Esophagus muscularis mucosa (tissue), 4 donors: Measurements from ENCODE around the gene GDF2. TPM values are rescaled to one million over a fixed set of nuclear protein-coding genes. Genes with fewer than 3 reads are reported as not detected.

ENCODE experiments used
- DNase-seq: peaks from one replicate; pipeline ENCODE4 v3.0.0-alpha.2; 2017; ENCODE audit errors: extremely low spot score
- H3K27ac ChIP-seq, 4 donors: fragments of 200-600 bp; sonication (generic); replicated peaks in 1 of 4; 1 replicate in 3 of 4; 2 replicates in 1 of 4; pipeline ENCODE4 v1.5.1; 2016 to 2019; ENCODE audit warnings: mild to moderate bottlenecking in 1 of 4
- H3K27me3 ChIP-seq, 4 donors: fragments of 200-600 bp; sonication (generic); one replicate each; pipeline versions ENCODE4 v1.5.1 to v1.6.0; 2016 to 2019
- H3K36me3 ChIP-seq, 4 donors: fragments of 200-600 bp; sonication (generic); one replicate each; pipeline ENCODE4 v1.5.1; 2016 to 2019
- H3K4me1 ChIP-seq, 4 donors: fragments of 200-600 bp; sonication (generic); one replicate each; pipeline ENCODE4 v1.5.1; 2016 to 2019
- H3K4me3 ChIP-seq, 4 donors: fragments of 200-600 bp; sonication (generic); 1 replicate in 2 of 4; 2 replicates in 2 of 4; pipeline ENCODE4 v1.5.1; 2016 to 2019; ENCODE audit warnings: mild to moderate bottlenecking in 4 of 4, moderate library complexity in 1 of 4
- H3K9me3 ChIP-seq, 4 donors: fragments of 200-600 bp; sonication (generic); 1 replicate in 3 of 4; 2 replicates in 1 of 4; pipeline ENCODE4 v1.5.1; 2016 to 2019
- CTCF ChIP-seq, 3 experiments: fragments of 200-600 bp in 2 of 3; fragments of 450-650 bp in 1 of 3; sonication (generic) in 2 of 3; IDR thresholded peaks; one replicate each; pipeline ENCODE4 v1.5.1; 2017 to 2019; ENCODE audit warnings: antibody characterized with exemption in 3 of 3, mild to moderate bottlenecking in 2 of 3, moderate library complexity in 1 of 3
- EP300 ChIP-seq: sonication (generic); formaldehyde crosslinking; IDR thresholded peaks from one replicate; pipeline ENCODE4 v1.6.1; 2017; ENCODE audit warnings: antibody characterized with exemption
- POLR2A ChIP-seq: fragments of 450-650 bp; IDR thresholded peaks from one replicate; pipeline ENCODE4 v1.6.1; 2017; ENCODE audit warnings: antibody characterized with exemption, moderate library complexity, mild to moderate bottlenecking, low read depth
- POLR2AphosphoS5 ChIP-seq, 2 donors: sonication (generic); formaldehyde crosslinking; IDR thresholded peaks; one replicate each; pipeline ENCODE4 v1.6.1; 2017; ENCODE audit warnings: antibody characterized with exemption in 2 of 2
- WGBS: methylation state at CpG from one replicate; pipeline ENCODE4 v1.1.5; 2018; 5-methylcytosine and 5-hydroxymethylcytosine counted together
- intact Hi-C: fragments of 100-400 bp; cut with DNase I; formaldehyde crosslinking; loops from one replicate; pipeline ENCODE4 v1.15.1; 2023
- total RNA-seq, 4 donors: library from RNA; depleted of rRNA; stranded (reverse); fragments of >200 nt; gene quantifications; one replicate each; pipeline versions ENCODE4 v1.1.0 to v1.2.1, GENCODE V29; 2016

Gene GDF2
- total RNA-seq, 4 donors from 2014 or later, result not detected

- no peaks in the 10 kb centered on the region for H3K9me3 ChIP-seq
- no peak for DNase-seq
- H3K36me3 ChIP-seq, result no peaks in the 10 kb centered on the region
- H3K4me3 ChIP-seq, result no peak overlapping the region
- intact Hi-C loops, result no loop called here
- H3K27me3 ChIP-seq, result peaks cover 0 to 25% (median 4%) of the 10 kb centered on the region in 4 donors
- no peak for TF ChIP-seq EP300
- no peak for TF ChIP-seq POLR2A
- no peak for TF ChIP-seq CTCF (IDR thresholded peaks at IDR 0.05)
- TF ChIP-seq POLR2AphosphoS5 (IDR thresholded peaks at IDR 0.05), result no peak
- 76% methylated on average over 3 of the region's 3 CpGs for WGBS
- peaks cover 0 to 14% (median 13%) of the 10 kb centered on the region in 4 donors for H3K4me1 ChIP-seq
- H3K27ac ChIP-seq, result no peak overlapping the region
Observed at GRCh38 chr10:47307381-47307780, 14.9 kb upstream of the GDF2 start.

- Histone ChIP-seq H3K36me3 (no peaks in the 10 kb centered on the region), H3K4me1 (peaks cover 0 to 14% (median 13%) of the 10 kb centered on the region in 4 donors), H3K9me3 (no peaks in the 10 kb centered on the region), H3K27ac (no peak overlapping the region), H3K4me3 (no peak overlapping the region), H3K27me3 (peaks cover 0 to 11% (median 0%) of the 10 kb centered on the region in 4 donors)
- 76% methylated on average over 8 of the region's 9 CpGs for WGBS
- intact Hi-C loops, result no loop called here
- TF ChIP-seq POLR2A (no peak), EP300 (no peak), CTCF (IDR thresholded peaks at IDR 0.05) (no peak), POLR2AphosphoS5 (IDR thresholded peaks at IDR 0.05) (no peak)
- no peak for DNase-seq
Observed at GRCh38 chr10:47308775-47309174, 13.5 kb upstream of the GDF2 start.

- H3K36me3 ChIP-seq, result no peaks in the 10 kb centered on the region
- peaks cover 0 to 9% (median 0%) of the 10 kb centered on the region in 4 donors for H3K27me3 ChIP-seq
- H3K4me1 ChIP-seq, result peaks cover 0 to 14% (median 13%) of the 10 kb centered on the region in 4 donors
- TF ChIP-seq CTCF (IDR thresholded peaks at IDR 0.05) (peak in 1 of 3 experiments; percentile 12), POLR2A (no peak)
- no peak overlapping the region for H3K27ac ChIP-seq
- DNase-seq, result no peak
- intact Hi-C loops, result loop anchor here (5.0 kb wide), 1 partner anchor 262 kb away; no protein-coding TSS in a partner anchor
- no peaks in the 10 kb centered on the region for H3K9me3 ChIP-seq
- 78% methylated on average over 26 of the region's 34 CpGs for WGBS
- no peak overlapping the region for H3K4me3 ChIP-seq
Observed at GRCh38 chr10:47309408-47310089, 12.7 kb upstream of the GDF2 start.

- no peak for TF ChIP-seq CTCF (IDR thresholded peaks at IDR 0.05)
- no peak for TF ChIP-seq POLR2A
- TF ChIP-seq EP300, result no peak
- TF ChIP-seq POLR2AphosphoS5 (IDR thresholded peaks at IDR 0.05), result no peak
- peaks cover 0 to 14% (median 13%) of the 10 kb centered on the region in 4 donors for H3K4me1 ChIP-seq
- no peaks in the 10 kb centered on the region for H3K9me3 ChIP-seq
- H3K27me3 ChIP-seq, result peaks cover 0 to 9% (median 0%) of the 10 kb centered on the region in 4 donors
- H3K4me3 ChIP-seq, result no peak overlapping the region
- no peak overlapping the region for H3K27ac ChIP-seq
- intact Hi-C loops, result loop anchor here (5.0 kb wide), 1 partner anchor 263 kb away; no protein-coding TSS in a partner anchor
- no peak for DNase-seq
- WGBS, result 89% methylated on average over 21 of the region's 37 CpGs
- H3K36me3 ChIP-seq, result no peaks in the 10 kb centered on the region
Observed at GRCh38 chr10:47310090-47310505, 12.2 kb upstream of the GDF2 start.
